H9 (cell line): Measurements from ENCODE around the gene ITPR1. TPM values are rescaled to one million over a fixed set of nuclear protein-coding genes. Genes with fewer than 3 reads are reported as not detected.

Experiments used
- DNase-seq: peaks from one replicate; pipeline ENCODE4 v3.0.0-alpha.2; 2017
- H2AFZ ChIP-seq: one replicate; pipeline ENCODE4 v1.6.1; 2013; ENCODE audit warnings: mild to moderate bottlenecking, low read length, control low read depth, moderate library complexity
- H2AK5ac ChIP-seq: 2 replicates; pipeline ENCODE4 v1.6.1; 2013; ENCODE audit warnings: low read length, control low read depth, mixed read lengths; ENCODE audit not compliant: insufficient read length
- H2BK120ac ChIP-seq: one replicate; pipeline ENCODE4 v1.6.1; 2013; ENCODE audit warnings: low read depth, mild to moderate bottlenecking, low read length, control low read depth, inconsistent platforms; ENCODE audit not compliant: poor library complexity, severe bottlenecking
- H2BK12ac ChIP-seq: 2 replicates; pipeline ENCODE4 v1.6.1; 2013; ENCODE audit warnings: low read length, control low read depth, mixed read lengths, low read depth; ENCODE audit not compliant: insufficient read length
- H2BK15ac ChIP-seq: 2 replicates; pipeline ENCODE4 v1.6.1; 2013; ENCODE audit warnings: low read depth, low read length, control low read depth
- H2BK20ac ChIP-seq: one replicate; pipeline ENCODE4 v1.6.1; 2013; ENCODE audit warnings: low read depth, mild to moderate bottlenecking, low read length, control low read depth, inconsistent platforms; ENCODE audit not compliant: poor library complexity, severe bottlenecking
- H2BK5ac ChIP-seq: 2 replicates; pipeline ENCODE4 v1.6.1; 2013; ENCODE audit warnings: low read length, control low read depth, mixed read lengths; ENCODE audit not compliant: insufficient read length
- H3K14ac ChIP-seq: 2 replicates; pipeline ENCODE4 v1.6.1; 2013; ENCODE audit warnings: low read length, control low read depth; ENCODE audit not compliant: insufficient read depth
- H3K18ac ChIP-seq: 2 replicates; pipeline ENCODE4 v1.6.1; 2013; ENCODE audit warnings: low read depth, mild to moderate bottlenecking, mixed read lengths, low read length, control low read depth; ENCODE audit not compliant: insufficient read length
- H3K23ac ChIP-seq: 2 replicates; pipeline ENCODE4 v1.6.1; 2013; ENCODE audit warnings: low read length, control low read depth, mixed read lengths, low read depth; ENCODE audit not compliant: insufficient read length
- H3K23me2 ChIP-seq: 2 replicates; pipeline ENCODE4 v1.6.1; 2013; ENCODE audit warnings: low read depth, mild to moderate bottlenecking, mixed read lengths, low read length, control low read depth; ENCODE audit not compliant: insufficient read length, poor library complexity, severe bottlenecking
- H3K27ac ChIP-seq: 2 replicates; pipeline ENCODE4 v1.5.1; 2013; ENCODE audit warnings: low read length, control low read depth, mixed read lengths, low read depth; ENCODE audit not compliant: insufficient read length
- H3K27me3 ChIP-seq: 2 replicates; pipeline ENCODE4 v1.6.1; 2013; ENCODE audit warnings: low read length, control low read depth, inconsistent platforms; ENCODE audit not compliant: insufficient read depth
- H3K4ac ChIP-seq: 2 replicates; pipeline ENCODE4 v1.6.1; 2013; ENCODE audit warnings: low read depth, mild to moderate bottlenecking, control low read depth, inconsistent platforms, low read length, moderate library complexity
- H3K4me1 ChIP-seq: 2 replicates; pipeline ENCODE4 v1.6.1; 2013; ENCODE audit warnings: low read length, control low read depth, inconsistent platforms; ENCODE audit not compliant: insufficient read depth
- H3K4me2 ChIP-seq: 2 replicates; pipeline ENCODE4 v1.6.1; 2013; ENCODE audit warnings: low read length, control low read depth, mixed read lengths; ENCODE audit not compliant: insufficient read length, insufficient read depth
- H3K56ac ChIP-seq: 2 replicates; pipeline ENCODE4 v1.6.1; 2013; ENCODE audit warnings: low read depth, mild to moderate bottlenecking, mixed read lengths, low read length, control low read depth; ENCODE audit not compliant: insufficient read length
- H3K79me1 ChIP-seq: 2 replicates; pipeline ENCODE4 v1.6.1; 2013; ENCODE audit warnings: low read depth, mild to moderate bottlenecking, moderate library complexity, low read length, control low read depth, inconsistent platforms; ENCODE audit not compliant: insufficient read depth, poor library complexity, severe bottlenecking
- H3K79me2 ChIP-seq: 2 replicates; pipeline ENCODE4 v1.6.1; 2013; ENCODE audit warnings: low read length, control low read depth, inconsistent platforms; ENCODE audit not compliant: insufficient read depth
- H3K9ac ChIP-seq: 2 replicates; pipeline ENCODE4 v1.6.1; 2013; ENCODE audit warnings: low read length, control low read depth, mixed read lengths; ENCODE audit not compliant: insufficient read length; ENCODE audit errors: extremely low read depth
- H3K9me3 ChIP-seq: one replicate; pipeline ENCODE4 v1.6.1; 2013; ENCODE audit warnings: low read depth, low read length, inconsistent platforms; ENCODE audit not compliant: control insufficient read depth
- H3T11ph ChIP-seq: one replicate; pipeline ENCODE4 v1.6.1; 2013; ENCODE audit warnings: mild to moderate bottlenecking, low read length, control low read depth, inconsistent platforms
- H4K20me1 ChIP-seq: one replicate; pipeline ENCODE4 v1.6.1; 2013; ENCODE audit not compliant: control insufficient read depth, insufficient read length, insufficient read depth
- H4K5ac ChIP-seq: 2 replicates; pipeline ENCODE4 v1.6.1; 2013; ENCODE audit warnings: low read depth, mild to moderate bottlenecking, mixed read lengths, low read length, control low read depth; ENCODE audit not compliant: insufficient read length
- H4K8ac ChIP-seq: replicated peaks from 2 replicates; pipeline ENCODE4 v1.6.1; 2013; ENCODE audit warnings: low read length, control low read depth, mixed read lengths, low read depth; ENCODE audit not compliant: insufficient read length
- H4K91ac ChIP-seq: 2 replicates; pipeline ENCODE4 v1.6.1; 2013; ENCODE audit warnings: low read depth, mild to moderate bottlenecking, moderate library complexity, mixed read lengths, low read length, control low read depth; ENCODE audit not compliant: insufficient read length
- H3K27ac Mint-ChIP-seq, 3 experiments: 2 replicates in 2 of 3; 3 replicates in 1 of 3; pipeline ENCODE4 v1.8.0; 2020 to 2021; ENCODE audit warnings: mixed read lengths in 3 of 3, mild to moderate bottlenecking in 1 of 3, moderate library complexity in 1 of 3
- H3K27me3 Mint-ChIP-seq: 2 replicates; pipeline ENCODE4 v1.8.0; 2021; ENCODE audit warnings: low read depth, mild to moderate bottlenecking, moderate library complexity, mixed read lengths
- H3K36me3 Mint-ChIP-seq, 3 experiments: 2 replicates in 2 of 3; 3 replicates in 1 of 3; pipeline ENCODE4 v1.8.0; 2020 to 2021; ENCODE audit warnings: low read depth in 3 of 3, mixed read lengths in 3 of 3; ENCODE audit not compliant: insufficient read depth in 1 of 3
- H3K4me1 Mint-ChIP-seq, 2 experiments: 2 replicates each; pipeline ENCODE4 v1.8.0; 2020; ENCODE audit warnings: mixed read lengths in 2 of 2
- H3K4me3 Mint-ChIP-seq, 2 experiments: 2 replicates in 1 of 2; 3 replicates in 1 of 2; pipeline ENCODE4 v1.8.0; 2020 to 2021; ENCODE audit warnings: mild to moderate bottlenecking in 2 of 2, mixed read lengths in 2 of 2, moderate library complexity in 1 of 2
- H3K9me3 Mint-ChIP-seq, 2 experiments: 2 replicates in 1 of 2; 3 replicates in 1 of 2; pipeline ENCODE4 v1.8.0; 2020; ENCODE audit warnings: mild to moderate bottlenecking in 2 of 2, mixed read lengths in 2 of 2, moderate library complexity in 1 of 2
- CTCF ChIP-seq: fragments of 200-600 bp; sonication (generic); conservative IDR thresholded peaks from 3 replicates; pipeline ENCODE4 v1.8.0; 2021; ENCODE audit warnings: antibody characterized with exemption, mild to moderate bottlenecking
- WGBS: extraction: QIAGEN DNeasy Blood & Tissue Kit; methylation state at CpG from one replicate; pipeline ENCODE4 v1.1.7; 2013; ENCODE audit warnings: missing lambda C conversion rate, low lambda C conversion rate, mixed read lengths; ENCODE audit not compliant: insufficient read length; ENCODE audit errors: extremely low coverage; 5-methylcytosine and 5-hydroxymethylcytosine counted together
- total RNA-seq: library from RNA; stranded (reverse); gene quantifications from 2 replicates; pipeline ENCODE4 v1.2.1, GENCODE V29; 2021

The ITPR1 gene
- total RNA-seq, 1 experiment from 2014 or later: 4.2 TPM

- Histone ChIP-seq H2BK5ac (no peak overlapping the region), H3K79me1 (no peaks in the 10 kb centered on the region), H3K18ac (no peak overlapping the region), H4K91ac (no peak overlapping the region), H3K23ac (no peak overlapping the region), H3T11ph (no peak overlapping the region), H2BK20ac (no peak overlapping the region), H3K14ac (no peak overlapping the region), H3K56ac (no peak overlapping the region), H3K27ac (no peak overlapping the region), H3K9ac (no peak overlapping the region), H3K9me3 (no peaks in the 10 kb centered on the region), H3K79me2 (no peaks in the 10 kb centered on the region), H2BK15ac (no peak overlapping the region), H2BK12ac (no peak overlapping the region), H2BK120ac (no peak overlapping the region), H4K20me1 (no peaks in the 10 kb centered on the region), H2AK5ac (no peak overlapping the region), H3K27me3 (no peaks in the 10 kb centered on the region), H2AFZ (no peak overlapping the region), H3K4me1 (no peaks in the 10 kb centered on the region; the same call in 1 of the 2 replicates), H3K23me2 (no peaks in the 10 kb centered on the region), H3K4ac (no peak overlapping the region), H4K5ac (no peak overlapping the region), H4K8ac (no peak overlapping the region), H3K4me2 (no peak overlapping the region)
- no peaks in the 10 kb centered on the region for H3K27me3 Mint-ChIP-seq
- WGBS: no CpG with 5 or more reads among the region's 4 CpGs
- peak overlapping the region in 2 of 3 experiments; percentile 10 to 15; a peak in 2 of 7 replicates for H3K27ac Mint-ChIP-seq
- no peak for DNase-seq
- H3K9me3 Mint-ChIP-seq: no peaks in the 10 kb centered on the region
- TF ChIP-seq CTCF: no peak
- H3K4me1 Mint-ChIP-seq: peaks cover 0 to 7% of the 10 kb centered on the region in 2 experiments; a peak in 2 of 4 replicates
- H3K4me3 Mint-ChIP-seq: no peak overlapping the region
- no peaks in the 10 kb centered on the region for H3K36me3 Mint-ChIP-seq
Measured at GRCh38 chr3:4547799-4548198, 54.7 kb downstream of the ITPR1 start.
